Measurements from ENCODE around the gene FOLR1.
"Not testable (repeated sequence)": the region's sequence is repeated elsewhere in the genome, so short reads cannot be mapped to it uniquely, and the experiment has no call there.

Gene FOLR1

GRCh38 chr11:72203163-72203562 is 11.2 kb downstream of the FOLR1 start:
- DNase-seq (no peak), ATAC-seq (no peak)
- Mint-ChIP-seq H3K27ac (no peak overlapping the region), H3K4me1 (no peaks in the 10 kb centered on the region), H3K36me3 (ENCODE audit: low read depth) (no peaks in the 10 kb centered on the region), H3K27me3 (no peaks in the 10 kb centered on the region), H3K4me3 (no peak overlapping the region), H3K9me3 (no peaks in the 10 kb centered on the region)

GRCh38 chr11:72204886-72205285 is 12.9 kb downstream of the FOLR1 start:
- no peak for ATAC-seq
- H3K9me3 Mint-ChIP-seq = peaks cover 8% of the 10 kb centered on the region
- H3K4me3 Mint-ChIP-seq = no peak overlapping the region
- H3K27me3 Mint-ChIP-seq = peaks cover 5% of the 10 kb centered on the region
- no peak for DNase-seq
- H3K4me1 Mint-ChIP-seq = no peaks in the 10 kb centered on the region
- H3K27ac Mint-ChIP-seq = no peak overlapping the region
- H3K36me3 Mint-ChIP-seq (ENCODE audit: low read depth) = no peaks in the 10 kb centered on the region

GRCh38 chr11:72206794-72207193 is 14.9 kb downstream of the FOLR1 start:
- ATAC-seq; H3K4me3 Mint-ChIP-seq; H3K27ac Mint-ChIP-seq; H3K4me1 Mint-ChIP-seq; H3K36me3 Mint-ChIP-seq (ENCODE audit: low read depth); H3K27me3 Mint-ChIP-seq; DNase-seq: not testable (repeated sequence)
- peaks cover 13% of the 10 kb centered on the region for H3K9me3 Mint-ChIP-seq

- no peak for DNase-seq
- Mint-ChIP-seq H3K27me3 (peaks cover 7% of the 10 kb centered on the region), H3K9me3 (peaks cover 13% of the 10 kb centered on the region), H3K4me3 (no peak overlapping the region), H3K27ac (no peak overlapping the region), H3K36me3 (ENCODE audit: low read depth) (peaks cover 2% of the 10 kb centered on the region), H3K4me1 (no peaks in the 10 kb centered on the region)
- ATAC-seq = no peak
Measured at GRCh38 chr11:72208281-72208680, 16.3 kb downstream of the FOLR1 start.

GRCh38 chr11:72209101-72209500 is 17.2 kb downstream of the FOLR1 start:
- Mint-ChIP-seq H3K27me3 (peaks cover 7% of the 10 kb centered on the region), H3K9me3 (peaks cover 13% of the 10 kb centered on the region), H3K4me3 (no peak overlapping the region), H3K4me1 (no peaks in the 10 kb centered on the region), H3K36me3 (ENCODE audit: low read depth) (peaks cover 2% of the 10 kb centered on the region), H3K27ac (no peak overlapping the region)
- ATAC-seq (no peak), DNase-seq (no peak)

GRCh38 chr11:72216638-72217037 is 24.7 kb downstream of the FOLR1 start, which contains the start of gene FOLR2:
Gene FOLR2, plus strand, starts transcription at chr11:72216794. Its CDS starts 1,791 bp downstream, at chr11:72218585.
- H3K36me3 Mint-ChIP-seq (ENCODE audit: low read depth) = no peaks in the 10 kb centered on the region
- H3K27ac Mint-ChIP-seq = no peak within 1 kb of the TSS
- H3K27me3 Mint-ChIP-seq = peaks cover 16% of the 10 kb centered on the region
- H3K4me1 Mint-ChIP-seq = peaks cover 9% of the 10 kb centered on the region
- ATAC-seq (no peak), DNase-seq (no peak)
- no peaks in the 10 kb centered on the region for H3K9me3 Mint-ChIP-seq
- no peak within 1 kb of the TSS for H3K4me3 Mint-ChIP-seq

GRCh38 chr11:72217841-72218240 is 25.9 kb downstream of the FOLR1 start:
- Mint-ChIP-seq H3K4me1 (peaks cover 18% of the 10 kb centered on the region), H3K36me3 (ENCODE audit: low read depth) (no peaks in the 10 kb centered on the region), H3K9me3 (no peaks in the 10 kb centered on the region), H3K27me3 (peaks cover 15% of the 10 kb centered on the region), H3K27ac (no peak overlapping the region), H3K4me3 (no peak overlapping the region)
- no peak for ATAC-seq
- DNase-seq = no peak

- Mint-ChIP-seq H3K4me3 (no peak overlapping the region), H3K4me1 (peaks cover 19% of the 10 kb centered on the region), H3K9me3 (no peaks in the 10 kb centered on the region), H3K36me3 (ENCODE audit: low read depth) (no peaks in the 10 kb centered on the region), H3K27me3 (peaks cover 14% of the 10 kb centered on the region), H3K27ac (no peak overlapping the region)
- no peak for ATAC-seq
- no peak for DNase-seq
Measured at GRCh38 chr11:72218251-72218745, 26.4 kb downstream of the FOLR1 start.

GRCh38 chr11:72220696-72221363 is 28.9 kb downstream of the FOLR1 start:
- H3K9me3 Mint-ChIP-seq = no peaks in the 10 kb centered on the region
- H3K27me3 Mint-ChIP-seq = peaks cover 6% of the 10 kb centered on the region
- H3K27ac Mint-ChIP-seq = no peak overlapping the region
- peaks cover 26% of the 10 kb centered on the region for H3K4me1 Mint-ChIP-seq
- DNase-seq = no peak
- no peak for ATAC-seq
- H3K4me3 Mint-ChIP-seq = no peak overlapping the region
- H3K36me3 Mint-ChIP-seq (ENCODE audit: low read depth) = no peaks in the 10 kb centered on the region

GRCh38 chr11:72221386-72222075 is 29.6 kb downstream of the FOLR1 start:
- no peak overlapping the region for H3K27ac Mint-ChIP-seq
- H3K36me3 Mint-ChIP-seq (ENCODE audit: low read depth) = no peaks in the 10 kb centered on the region
- H3K4me1 Mint-ChIP-seq = peaks cover 33% of the 10 kb centered on the region
- H3K4me3 Mint-ChIP-seq = no peak overlapping the region
- DNase-seq = no peak
- H3K27me3 Mint-ChIP-seq = peaks cover 4% of the 10 kb centered on the region
- no peak for ATAC-seq
- no peaks in the 10 kb centered on the region for H3K9me3 Mint-ChIP-seq

- Mint-ChIP-seq H3K4me1 (peaks cover 31% of the 10 kb centered on the region), H3K36me3 (ENCODE audit: low read depth) (no peaks in the 10 kb centered on the region), H3K9me3 (no peaks in the 10 kb centered on the region), H3K4me3 (peak overlapping the region; percentile 80), H3K27ac (peak overlapping the region; percentile 60), H3K27me3 (peaks cover 2% of the 10 kb centered on the region)
- ATAC-seq (no peak), DNase-seq (no peak)
Measured at GRCh38 chr11:72222106-72222891, 30.4 kb downstream of the FOLR1 start.

GRCh38 chr11:72222907-72223614 is 31.1 kb downstream of the FOLR1 start:
- peaks cover 2% of the 10 kb centered on the region for H3K27me3 Mint-ChIP-seq
- no peaks in the 10 kb centered on the region for H3K36me3 Mint-ChIP-seq (ENCODE audit: low read depth)
- H3K4me1 Mint-ChIP-seq = peaks cover 28% of the 10 kb centered on the region
- peak overlapping the region; percentile 60 for H3K27ac Mint-ChIP-seq
- no peaks in the 10 kb centered on the region for H3K9me3 Mint-ChIP-seq
- peak; percentile 74 for ATAC-seq
- H3K4me3 Mint-ChIP-seq = peak overlapping the region; percentile 80
- DNase-seq = peak; percentile 95

GRCh38 chr11:72223615-72224563 is 31.9 kb downstream of the FOLR1 start:
- H3K9me3 Mint-ChIP-seq = no peaks in the 10 kb centered on the region
- H3K27me3 Mint-ChIP-seq = no peaks in the 10 kb centered on the region
- peaks cover 28% of the 10 kb centered on the region for H3K4me1 Mint-ChIP-seq
- peaks cover under 1% of the 10 kb centered on the region for H3K36me3 Mint-ChIP-seq (ENCODE audit: low read depth)
- ATAC-seq (peak; percentile 42), DNase-seq (peak; percentile 71)
- peak overlapping the region; percentile 90 for H3K4me3 Mint-ChIP-seq
- peak overlapping the region; percentile 92 for H3K27ac Mint-ChIP-seq
